H9 (cell line): Measurements from ENCODE around the gene CNOT11. TPM values are rescaled to one million over a fixed set of nuclear protein-coding genes. Genes with fewer than 3 reads are reported as not detected.

Experiments
- DNase-seq: peaks from one replicate; pipeline ENCODE4 v3.0.0-alpha.2; 2017
- H2AFZ ChIP-seq: one replicate; pipeline ENCODE4 v1.6.1; 2013; ENCODE audit warnings: mild to moderate bottlenecking, low read length, control low read depth, moderate library complexity
- H2AK5ac ChIP-seq: 2 replicates; pipeline ENCODE4 v1.6.1; 2013; ENCODE audit warnings: low read length, control low read depth, mixed read lengths; ENCODE audit not compliant: insufficient read length
- H2BK120ac ChIP-seq: one replicate; pipeline ENCODE4 v1.6.1; 2013; ENCODE audit warnings: low read depth, mild to moderate bottlenecking, low read length, control low read depth, inconsistent platforms; ENCODE audit not compliant: poor library complexity, severe bottlenecking
- H2BK12ac ChIP-seq: 2 replicates; pipeline ENCODE4 v1.6.1; 2013; ENCODE audit warnings: low read length, control low read depth, mixed read lengths, low read depth; ENCODE audit not compliant: insufficient read length
- H2BK15ac ChIP-seq: 2 replicates; pipeline ENCODE4 v1.6.1; 2013; ENCODE audit warnings: low read depth, low read length, control low read depth
- H2BK20ac ChIP-seq: one replicate; pipeline ENCODE4 v1.6.1; 2013; ENCODE audit warnings: low read depth, mild to moderate bottlenecking, low read length, control low read depth, inconsistent platforms; ENCODE audit not compliant: poor library complexity, severe bottlenecking
- H2BK5ac ChIP-seq: 2 replicates; pipeline ENCODE4 v1.6.1; 2013; ENCODE audit warnings: low read length, control low read depth, mixed read lengths; ENCODE audit not compliant: insufficient read length
- H3K14ac ChIP-seq: 2 replicates; pipeline ENCODE4 v1.6.1; 2013; ENCODE audit warnings: low read length, control low read depth; ENCODE audit not compliant: insufficient read depth
- H3K18ac ChIP-seq: 2 replicates; pipeline ENCODE4 v1.6.1; 2013; ENCODE audit warnings: low read depth, mild to moderate bottlenecking, mixed read lengths, low read length, control low read depth; ENCODE audit not compliant: insufficient read length
- H3K23ac ChIP-seq: 2 replicates; pipeline ENCODE4 v1.6.1; 2013; ENCODE audit warnings: low read length, control low read depth, mixed read lengths, low read depth; ENCODE audit not compliant: insufficient read length
- H3K23me2 ChIP-seq: 2 replicates; pipeline ENCODE4 v1.6.1; 2013; ENCODE audit warnings: low read depth, mild to moderate bottlenecking, mixed read lengths, low read length, control low read depth; ENCODE audit not compliant: insufficient read length, poor library complexity, severe bottlenecking
- H3K27ac ChIP-seq: 2 replicates; pipeline ENCODE4 v1.5.1; 2013; ENCODE audit warnings: low read length, control low read depth, mixed read lengths, low read depth; ENCODE audit not compliant: insufficient read length
- H3K27me3 ChIP-seq: 2 replicates; pipeline ENCODE4 v1.6.1; 2013; ENCODE audit warnings: low read length, control low read depth, inconsistent platforms; ENCODE audit not compliant: insufficient read depth
- H3K4ac ChIP-seq: 2 replicates; pipeline ENCODE4 v1.6.1; 2013; ENCODE audit warnings: low read depth, mild to moderate bottlenecking, control low read depth, inconsistent platforms, low read length, moderate library complexity
- H3K4me1 ChIP-seq: 2 replicates; pipeline ENCODE4 v1.6.1; 2013; ENCODE audit warnings: low read length, control low read depth, inconsistent platforms; ENCODE audit not compliant: insufficient read depth
- H3K4me2 ChIP-seq: 2 replicates; pipeline ENCODE4 v1.6.1; 2013; ENCODE audit warnings: low read length, control low read depth, mixed read lengths; ENCODE audit not compliant: insufficient read length, insufficient read depth
- H3K56ac ChIP-seq: 2 replicates; pipeline ENCODE4 v1.6.1; 2013; ENCODE audit warnings: low read depth, mild to moderate bottlenecking, mixed read lengths, low read length, control low read depth; ENCODE audit not compliant: insufficient read length
- H3K79me1 ChIP-seq: 2 replicates; pipeline ENCODE4 v1.6.1; 2013; ENCODE audit warnings: low read depth, mild to moderate bottlenecking, moderate library complexity, low read length, control low read depth, inconsistent platforms; ENCODE audit not compliant: insufficient read depth, poor library complexity, severe bottlenecking
- H3K79me2 ChIP-seq: 2 replicates; pipeline ENCODE4 v1.6.1; 2013; ENCODE audit warnings: low read length, control low read depth, inconsistent platforms; ENCODE audit not compliant: insufficient read depth
- H3K9ac ChIP-seq: 2 replicates; pipeline ENCODE4 v1.6.1; 2013; ENCODE audit warnings: low read length, control low read depth, mixed read lengths; ENCODE audit not compliant: insufficient read length; ENCODE audit errors: extremely low read depth
- H3K9me3 ChIP-seq: one replicate; pipeline ENCODE4 v1.6.1; 2013; ENCODE audit warnings: low read depth, low read length, inconsistent platforms; ENCODE audit not compliant: control insufficient read depth
- H3T11ph ChIP-seq: one replicate; pipeline ENCODE4 v1.6.1; 2013; ENCODE audit warnings: mild to moderate bottlenecking, low read length, control low read depth, inconsistent platforms
- H4K20me1 ChIP-seq: one replicate; pipeline ENCODE4 v1.6.1; 2013; ENCODE audit not compliant: control insufficient read depth, insufficient read length, insufficient read depth
- H4K5ac ChIP-seq: 2 replicates; pipeline ENCODE4 v1.6.1; 2013; ENCODE audit warnings: low read depth, mild to moderate bottlenecking, mixed read lengths, low read length, control low read depth; ENCODE audit not compliant: insufficient read length
- H4K8ac ChIP-seq: replicated peaks from 2 replicates; pipeline ENCODE4 v1.6.1; 2013; ENCODE audit warnings: low read length, control low read depth, mixed read lengths, low read depth; ENCODE audit not compliant: insufficient read length
- H4K91ac ChIP-seq: 2 replicates; pipeline ENCODE4 v1.6.1; 2013; ENCODE audit warnings: low read depth, mild to moderate bottlenecking, moderate library complexity, mixed read lengths, low read length, control low read depth; ENCODE audit not compliant: insufficient read length
- H3K27ac Mint-ChIP-seq, 3 experiments: 2 replicates in 2 of 3; 3 replicates in 1 of 3; pipeline ENCODE4 v1.8.0; 2020 to 2021; ENCODE audit warnings: mixed read lengths in 3 of 3, mild to moderate bottlenecking in 1 of 3, moderate library complexity in 1 of 3
- H3K27me3 Mint-ChIP-seq: 2 replicates; pipeline ENCODE4 v1.8.0; 2021; ENCODE audit warnings: low read depth, mild to moderate bottlenecking, moderate library complexity, mixed read lengths
- H3K36me3 Mint-ChIP-seq, 3 experiments: 2 replicates in 2 of 3; 3 replicates in 1 of 3; pipeline ENCODE4 v1.8.0; 2020 to 2021; ENCODE audit warnings: low read depth in 3 of 3, mixed read lengths in 3 of 3; ENCODE audit not compliant: insufficient read depth in 1 of 3
- H3K4me1 Mint-ChIP-seq, 2 experiments: 2 replicates each; pipeline ENCODE4 v1.8.0; 2020; ENCODE audit warnings: mixed read lengths in 2 of 2
- H3K4me3 Mint-ChIP-seq, 2 experiments: 2 replicates in 1 of 2; 3 replicates in 1 of 2; pipeline ENCODE4 v1.8.0; 2020 to 2021; ENCODE audit warnings: mild to moderate bottlenecking in 2 of 2, mixed read lengths in 2 of 2, moderate library complexity in 1 of 2
- H3K9me3 Mint-ChIP-seq, 2 experiments: 2 replicates in 1 of 2; 3 replicates in 1 of 2; pipeline ENCODE4 v1.8.0; 2020; ENCODE audit warnings: mild to moderate bottlenecking in 2 of 2, mixed read lengths in 2 of 2, moderate library complexity in 1 of 2
- WGBS: extraction: QIAGEN DNeasy Blood & Tissue Kit; methylation state at CpG from one replicate; pipeline ENCODE4 v1.1.7; 2013; ENCODE audit warnings: missing lambda C conversion rate, low lambda C conversion rate, mixed read lengths; ENCODE audit not compliant: insufficient read length; ENCODE audit errors: extremely low coverage; 5-methylcytosine and 5-hydroxymethylcytosine counted together
- long read RNA-seq: library from polyadenylated mRNA; unstranded; transcript quantifications from one replicate; pipeline ENCODE4 v2.0.0, GENCODE V29; 2020
- total RNA-seq: library from RNA; stranded (reverse); gene quantifications from 2 replicates; pipeline ENCODE4 v1.2.1, GENCODE V29; 2021
- TF ChIP-seq, protein P1 (sequence below): fragments of 200-600 bp; sonication (generic); conservative IDR thresholded peaks from 3 replicates; pipeline ENCODE4 v1.8.0; 2021; ENCODE audit warnings: antibody characterized with exemption, mild to moderate bottlenecking

Gene CNOT11
- 46.8 and 50.6 TPM in 2 replicates for total RNA-seq
- long read RNA-seq, partial matches to known transcripts, result 7 of 16 reads
- long read RNA-seq, other reads (novel, unspliced or antisense), result 5 of 16 reads

DNA sequence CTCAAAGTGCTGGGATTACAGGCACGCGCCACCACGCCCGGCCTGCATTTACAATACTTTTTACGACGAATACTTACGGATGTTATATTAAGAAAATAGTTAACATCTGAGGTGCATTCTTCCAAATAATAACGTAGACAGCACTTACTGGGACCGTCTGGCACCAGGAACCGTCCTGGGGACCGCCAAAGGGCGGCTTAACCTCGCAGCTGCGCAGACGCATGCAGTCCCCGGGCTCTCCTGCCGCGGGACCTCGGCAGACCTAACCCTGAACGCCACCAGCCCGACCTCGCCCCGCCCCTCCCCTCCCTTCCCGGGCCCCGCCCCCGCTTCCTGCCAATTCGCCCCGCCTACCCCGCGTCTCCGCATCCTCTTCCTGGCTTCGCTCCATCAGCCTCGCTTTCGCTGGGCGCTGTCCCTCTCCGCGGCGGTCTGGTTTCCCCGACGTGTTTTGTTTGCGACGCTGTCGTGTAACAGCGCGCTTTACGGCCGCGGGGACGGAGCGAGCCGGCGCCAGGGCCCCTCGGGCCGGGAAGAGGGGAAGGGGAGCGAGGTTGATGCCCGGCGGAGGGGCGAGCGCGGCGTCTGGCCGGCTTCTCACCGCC lies at the start of gene CNOT11:
Gene CNOT11 (plus strand): TSS at position 479 of the 605 bp plus-strand sequence. CDS start 79 bp downstream, at position 558.
- Histone ChIP-seq H3K4me2 (peak within 1 kb of the TSS; percentile 85), H3K23ac (no peak within 1 kb of the TSS), H2AFZ (no peak within 1 kb of the TSS), H3K9ac (peak within 1 kb of the TSS; percentile 85), H4K91ac (no peak within 1 kb of the TSS), H2BK12ac (no peak within 1 kb of the TSS), H3T11ph (no peak within 1 kb of the TSS), H2BK5ac (no peak within 1 kb of the TSS), H3K56ac (no peak within 1 kb of the TSS), H2BK20ac (no peak within 1 kb of the TSS), H4K20me1 (no peaks in the 10 kb centered on the region), H3K27me3 (no peaks in the 10 kb centered on the region), H3K4ac (no peak within 1 kb of the TSS), H3K79me1 (no peaks in the 10 kb centered on the region), H3K18ac (peak within 1 kb of the TSS; percentile 16), H2BK15ac (no peak within 1 kb of the TSS), H2AK5ac (no peak within 1 kb of the TSS), H4K8ac (no peak within 1 kb of the TSS), H2BK120ac (no peak within 1 kb of the TSS), H3K23me2 (peaks cover 11% of the 10 kb centered on the region), H3K79me2 (peaks cover 14% of the 10 kb centered on the region; the same call in 1 of the 2 replicates), H3K4me1 (peaks cover 5% of the 10 kb centered on the region), H3K9me3 (no peaks in the 10 kb centered on the region), H4K5ac (no peak within 1 kb of the TSS), H3K14ac (peak within 1 kb of the TSS; percentile 54), H3K27ac (peak within 1 kb of the TSS; percentile 48)
- TF ChIP-seq, protein P1, sequence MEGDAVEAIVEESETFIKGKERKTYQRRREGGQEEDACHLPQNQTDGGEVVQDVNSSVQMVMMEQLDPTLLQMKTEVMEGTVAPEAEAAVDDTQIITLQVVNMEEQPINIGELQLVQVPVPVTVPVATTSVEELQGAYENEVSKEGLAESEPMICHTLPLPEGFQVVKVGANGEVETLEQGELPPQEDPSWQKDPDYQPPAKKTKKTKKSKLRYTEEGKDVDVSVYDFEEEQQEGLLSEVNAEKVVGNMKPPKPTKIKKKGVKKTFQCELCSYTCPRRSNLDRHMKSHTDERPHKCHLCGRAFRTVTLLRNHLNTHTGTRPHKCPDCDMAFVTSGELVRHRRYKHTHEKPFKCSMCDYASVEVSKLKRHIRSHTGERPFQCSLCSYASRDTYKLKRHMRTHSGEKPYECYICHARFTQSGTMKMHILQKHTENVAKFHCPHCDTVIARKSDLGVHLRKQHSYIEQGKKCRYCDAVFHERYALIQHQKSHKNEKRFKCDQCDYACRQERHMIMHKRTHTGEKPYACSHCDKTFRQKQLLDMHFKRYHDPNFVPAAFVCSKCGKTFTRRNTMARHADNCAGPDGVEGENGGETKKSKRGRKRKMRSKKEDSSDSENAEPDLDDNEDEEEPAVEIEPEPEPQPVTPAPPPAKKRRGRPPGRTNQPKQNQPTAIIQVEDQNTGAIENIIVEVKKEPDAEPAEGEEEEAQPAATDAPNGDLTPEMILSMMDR, result no peak
- H3K36me3 Mint-ChIP-seq, result peaks cover 12 to 17% (median 13%) of the 10 kb centered on the region in 3 experiments
- H3K9me3 Mint-ChIP-seq, result peaks cover 2% of the 10 kb centered on the region in 2 experiments; a peak in 3 of 5 replicates
- peak within 1 kb of the TSS; percentile 90 to 96 for H3K4me3 Mint-ChIP-seq
- peak within 1 kb of the TSS; percentile 76 to 94 (median 91) for H3K27ac Mint-ChIP-seq
- DNase-seq, result peak; percentile 99
- peaks cover 35 to 46% of the 10 kb centered on the region in 2 experiments for H3K4me1 Mint-ChIP-seq
- H3K27me3 Mint-ChIP-seq, result no peaks in the 10 kb centered on the region
- no CpG with 5 or more reads among the region's 63 CpGs for WGBS
